HG03097 (cell line): Measurements from ENCODE around the gene TMEM179B.

Experiments used
- ATAC-seq: cut with Tn5 transposase; IDR thresholded peaks from one replicate; pipeline ENCODE4 v1.9.1; 2021; ENCODE audit not compliant: unreplicated experiment, low FRiP score

TMEM179B gene

DNA sequence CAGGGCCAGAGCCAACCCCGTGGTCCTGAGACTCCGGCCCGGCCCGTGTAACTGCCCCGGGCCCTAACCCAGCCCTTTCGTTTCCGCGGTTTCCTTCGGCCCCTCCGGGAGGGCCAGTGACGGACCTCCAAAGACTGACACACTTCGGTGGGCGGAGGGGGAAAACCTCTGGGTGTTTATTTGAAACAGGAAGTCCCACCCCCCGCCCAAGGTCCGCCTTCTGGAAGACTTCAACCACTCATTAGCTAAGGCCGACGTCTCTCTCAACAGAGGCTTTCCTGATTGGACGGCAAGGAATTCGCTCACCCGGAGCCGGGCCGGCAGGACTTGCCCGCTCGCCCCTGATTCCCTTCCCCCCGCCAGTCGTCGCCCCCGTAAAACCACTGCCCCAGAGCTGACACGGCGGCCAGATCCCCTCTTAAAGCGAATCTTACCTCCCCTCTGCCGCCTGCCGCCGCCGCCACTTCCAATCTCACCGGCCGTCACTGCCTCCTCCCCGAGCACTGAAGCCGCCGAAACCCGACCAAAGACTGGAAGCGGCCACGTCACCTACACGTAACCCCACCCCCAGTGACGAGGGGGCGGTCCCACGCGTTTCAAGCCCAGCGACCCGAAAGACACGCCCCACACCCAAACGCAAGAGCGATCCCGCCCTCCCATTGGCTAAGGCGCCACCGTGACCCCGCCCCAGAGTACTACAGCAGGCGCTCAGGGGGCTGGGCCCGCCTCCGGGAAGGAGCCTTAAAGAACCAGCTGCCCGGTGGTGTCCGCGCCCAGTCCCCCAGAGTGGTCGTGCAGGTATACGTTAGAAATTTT, 44.5 kb downstream of the TMEM179B start, which contains the start of gene STX5:
Gene STX5 (minus strand): TSS at position 532 of the 816 bp plus-strand sequence. CDS start 808 bp downstream, outside the sequence.
- ATAC-seq, result peak; percentile 69

DNA sequence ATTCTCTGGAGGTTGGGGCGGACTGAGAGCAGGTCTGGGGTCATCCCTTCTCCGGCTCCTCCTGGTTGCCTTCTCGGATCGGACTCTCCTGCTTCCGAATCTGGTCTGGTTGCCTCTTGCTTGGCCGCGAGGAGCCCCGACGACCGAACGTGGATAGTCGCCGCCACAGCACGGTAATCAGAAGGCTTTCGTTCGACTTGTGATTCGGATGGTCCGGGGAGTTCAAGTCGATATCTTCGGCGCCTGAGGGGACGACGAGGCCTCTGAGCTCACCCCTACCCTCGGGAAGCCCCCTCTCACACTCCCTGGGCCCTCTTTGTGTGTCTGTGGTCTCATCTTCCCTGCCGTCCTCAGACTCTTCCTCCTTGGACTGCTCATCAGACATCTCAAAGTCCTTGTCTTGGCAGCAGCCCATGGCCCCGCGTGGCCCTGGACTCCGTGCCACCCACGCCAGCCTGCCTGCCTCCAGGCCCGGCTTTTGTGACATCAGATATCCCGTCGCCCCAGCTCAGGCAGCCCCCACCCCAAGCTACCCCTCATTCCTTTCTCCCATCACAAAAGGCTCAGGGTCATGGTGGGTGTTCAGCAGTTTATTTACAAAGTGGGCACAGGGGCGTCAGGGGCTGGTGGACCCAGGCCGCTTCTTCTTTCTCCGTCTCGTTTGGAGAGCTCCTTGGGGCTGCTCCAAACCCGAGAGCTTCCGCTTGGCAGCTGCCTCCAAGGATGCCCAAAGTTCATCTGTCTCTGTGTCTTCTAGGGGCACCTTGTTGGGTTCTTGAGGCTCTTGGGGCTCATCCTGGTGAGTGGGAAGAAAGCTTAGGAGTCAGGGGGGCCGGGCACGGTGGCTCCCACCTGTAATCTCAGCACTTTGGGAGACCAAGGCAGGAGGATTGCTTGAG, 45.4 kb downstream of the TMEM179B start, which contains the start of gene TEX54:
Gene TEX54 (minus strand): TSS at position 506 of the 899 bp plus-strand sequence.
- ATAC-seq, result peak; percentile 4

DNA sequence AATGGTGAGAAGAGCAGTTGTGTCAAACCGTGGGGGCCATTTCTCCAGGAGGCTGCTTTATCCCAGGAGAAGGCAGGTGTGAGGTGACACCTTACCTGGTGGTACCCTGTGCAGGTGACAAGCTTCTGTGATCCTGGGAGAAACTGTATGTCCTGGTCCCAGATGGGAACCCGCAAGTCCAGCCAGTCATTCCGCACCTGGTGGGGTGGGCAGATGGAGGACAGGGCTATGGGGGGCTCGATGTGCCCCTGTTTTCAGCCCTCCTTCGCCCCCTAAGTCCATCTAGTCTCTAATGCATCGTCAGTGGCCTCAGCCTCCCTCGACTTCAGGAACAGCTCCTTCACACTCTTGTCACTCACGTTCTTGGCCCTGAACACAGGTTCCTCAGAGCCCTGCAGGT, 48.1 kb downstream of the TMEM179B start:
- ATAC-seq, result no peak

GRCh38 chr11:62839050-62839945, 52.1 kb downstream of the TMEM179B start, which contains the start of gene WDR74:
TSS of gene WDR74 (minus strand) at chr11:62839590. CDS start at chr11:62839570, 20 bp downstream.
- ATAC-seq, result peak; percentile 49
